ENCODE results near the gene ABHD17A.

Gene ABHD17A

GRCh38 chr19:1832046-1832663 lies 53.1 kb downstream of the ABHD17A start:
- DNase-seq = no peak

GRCh38 chr19:1830978-1831377 lies 54.3 kb downstream of the ABHD17A start:
- no peak for DNase-seq

GRCh38 chr19:1830568-1830967 lies 54.7 kb downstream of the ABHD17A start:
- no peak for DNase-seq

DNA sequence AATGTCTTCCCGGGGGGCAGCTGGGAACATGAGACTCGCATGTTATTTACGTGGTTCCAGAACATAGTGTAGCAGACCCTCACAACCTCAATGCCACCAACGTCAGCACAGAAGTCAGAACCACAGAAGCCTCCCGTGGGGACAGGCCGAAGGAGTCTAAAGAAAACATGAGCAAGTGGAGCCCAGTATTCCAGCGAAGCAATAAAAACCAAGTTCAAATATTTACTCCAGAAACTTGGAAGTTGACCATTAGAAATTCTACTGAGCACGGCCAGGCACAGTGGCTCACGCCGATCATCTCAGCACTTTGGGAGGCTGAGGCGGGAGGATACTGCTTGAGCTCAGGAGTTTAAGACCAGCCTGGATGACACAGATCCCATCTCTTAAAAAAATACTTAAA lies 55.3 kb downstream of the ABHD17A start:
- no peak for DNase-seq

DNA sequence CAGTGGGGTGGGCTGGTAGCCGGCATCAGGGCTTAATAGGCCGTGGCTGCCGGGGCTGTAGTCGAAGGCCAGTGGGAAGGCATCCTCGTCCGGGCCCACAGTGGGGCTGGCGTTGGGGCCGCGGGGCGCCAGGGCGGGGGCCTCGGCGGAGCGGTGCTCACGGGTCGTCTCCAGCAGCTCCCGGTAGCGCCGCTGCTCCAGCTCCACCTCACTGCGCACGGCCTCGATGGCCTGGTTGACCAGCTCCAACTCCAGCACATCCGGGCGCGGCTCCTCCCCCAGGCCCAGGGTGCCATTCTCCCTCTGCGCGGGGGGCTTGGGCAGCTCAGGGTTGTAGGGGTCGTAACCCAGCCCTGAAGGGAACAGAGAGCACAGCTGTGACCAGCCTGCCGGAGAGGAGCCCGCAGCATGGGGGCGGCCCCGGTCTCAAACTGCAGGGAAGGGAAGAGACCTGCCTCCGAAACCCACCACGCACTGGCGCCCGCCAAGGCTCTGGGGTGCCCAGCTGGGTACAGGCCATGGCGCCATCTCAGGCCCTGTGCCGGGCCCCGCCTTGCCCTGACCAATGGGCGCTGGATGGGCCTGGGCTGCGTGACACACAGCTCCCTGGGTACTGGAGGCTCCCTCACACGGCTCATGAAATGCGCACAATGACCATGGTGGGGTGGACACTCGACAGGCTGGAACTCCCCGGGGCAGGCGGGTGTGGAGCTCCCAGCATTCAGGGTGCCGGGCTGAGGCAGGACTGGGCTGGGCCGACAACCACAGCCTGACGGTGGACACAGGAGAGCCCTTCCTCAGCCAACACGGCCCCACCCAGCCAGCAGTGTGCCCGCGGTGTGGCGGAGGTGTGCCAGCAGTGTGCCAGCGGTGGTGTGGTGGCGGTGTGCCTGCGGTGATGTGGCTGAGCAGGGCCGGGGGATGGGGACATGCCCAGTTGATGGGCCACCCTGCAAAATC lies 56.7 kb downstream of the ABHD17A start:
- no peak for DNase-seq

GRCh38 chr19:1827566-1828278 lies 57.6 kb downstream of the ABHD17A start:
- no peak for DNase-seq
